ENCODE data around the gene ZNF221.
"Not testable (repeated sequence)": the region's sequence is repeated elsewhere in the genome, so short reads cannot be mapped to it uniquely, and the experiment has no call there.

The ZNF221 gene

DNA sequence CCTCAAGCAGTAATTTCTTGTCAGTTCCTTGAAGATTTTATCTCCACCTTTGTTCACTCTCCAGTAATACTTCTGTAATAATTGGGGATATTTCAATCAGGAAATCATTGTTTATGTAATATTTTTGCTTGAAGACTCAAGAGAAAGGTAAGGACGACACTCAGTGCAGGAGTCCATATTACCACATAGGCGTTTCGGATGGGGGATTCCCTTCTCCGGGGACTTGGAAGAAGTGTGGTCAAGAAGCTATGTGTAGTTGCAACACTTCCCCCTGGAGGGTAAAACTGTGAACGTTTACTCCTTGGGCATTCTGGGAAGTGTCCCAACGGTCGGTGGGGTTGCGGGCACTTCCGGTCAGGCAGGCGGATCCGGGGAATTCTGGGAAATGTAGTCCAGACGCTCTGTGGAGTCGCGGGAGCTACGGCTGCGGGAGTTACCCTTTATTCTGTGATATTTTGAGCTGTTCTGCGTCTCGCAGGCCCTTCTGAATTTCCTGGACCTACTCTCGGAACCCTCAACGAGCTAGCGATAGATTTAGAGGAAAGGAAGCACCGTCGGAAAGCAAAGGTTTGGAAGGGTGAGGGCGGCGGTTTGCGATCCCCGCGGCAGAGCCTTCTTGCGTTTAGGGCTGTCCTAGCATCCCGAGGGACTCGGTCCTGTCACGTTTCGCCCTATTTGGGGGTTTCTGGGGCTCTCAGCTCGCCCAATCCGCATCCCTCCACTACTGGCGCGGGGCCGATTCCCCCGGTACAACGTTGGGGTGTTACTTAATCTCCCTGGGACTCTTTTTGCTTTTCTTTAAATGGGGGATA, at the start of gene ZNF221:
ZNF221 (plus strand) TSS at position 395 of the 812 bp plus-strand sequence. CDS start 11,499 bp downstream, outside the sequence.
- peak; percentile 88 for DNase-seq

DNA sequence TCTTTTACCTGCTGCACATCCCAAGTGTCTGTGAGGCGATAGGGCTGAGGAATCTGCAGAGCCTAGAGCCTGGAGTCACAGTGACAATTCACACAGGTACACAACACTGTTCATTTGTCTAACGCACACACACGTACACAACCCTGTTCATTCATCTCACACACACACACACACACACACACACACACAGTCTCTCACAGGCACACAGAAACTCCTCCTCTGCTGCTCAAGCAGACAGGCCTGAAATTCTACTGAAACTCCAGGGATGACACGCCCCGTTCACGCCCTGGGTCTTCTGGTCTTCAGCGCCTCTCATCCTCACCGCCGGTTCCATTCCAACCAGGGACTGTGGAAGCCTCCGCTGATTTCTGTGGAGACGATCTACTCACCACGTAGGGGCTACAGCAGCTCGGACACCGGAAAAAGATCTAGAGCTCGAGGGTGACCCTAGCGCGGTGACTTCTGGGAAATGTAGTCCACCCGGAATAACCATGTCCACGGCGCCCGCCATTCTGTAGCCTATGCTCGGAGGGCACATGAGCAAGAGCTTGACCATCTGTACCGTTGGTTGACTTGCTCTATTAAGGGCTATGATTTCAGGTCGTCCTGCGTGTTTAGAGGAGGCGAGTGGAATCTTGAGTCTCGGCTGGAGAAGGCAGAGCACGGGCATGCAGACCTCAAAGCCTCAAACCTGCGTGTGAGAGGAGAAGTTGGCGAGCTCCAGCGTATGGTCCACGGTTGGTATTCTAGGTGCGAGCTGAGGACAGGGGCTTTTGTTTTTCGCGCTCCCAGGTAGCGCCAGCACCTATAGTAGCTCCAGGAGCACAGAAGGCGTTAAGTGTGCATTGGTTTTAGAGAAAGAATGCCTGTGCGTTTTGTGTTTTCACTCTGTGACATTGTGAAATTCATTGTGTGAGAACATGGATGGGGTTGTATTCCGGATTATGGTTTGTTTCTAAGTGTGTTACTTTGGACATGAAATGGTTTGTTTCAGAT, 49.3 kb upstream of the ZNF221 start:
- DNase-seq = peak; percentile 78

DNA sequence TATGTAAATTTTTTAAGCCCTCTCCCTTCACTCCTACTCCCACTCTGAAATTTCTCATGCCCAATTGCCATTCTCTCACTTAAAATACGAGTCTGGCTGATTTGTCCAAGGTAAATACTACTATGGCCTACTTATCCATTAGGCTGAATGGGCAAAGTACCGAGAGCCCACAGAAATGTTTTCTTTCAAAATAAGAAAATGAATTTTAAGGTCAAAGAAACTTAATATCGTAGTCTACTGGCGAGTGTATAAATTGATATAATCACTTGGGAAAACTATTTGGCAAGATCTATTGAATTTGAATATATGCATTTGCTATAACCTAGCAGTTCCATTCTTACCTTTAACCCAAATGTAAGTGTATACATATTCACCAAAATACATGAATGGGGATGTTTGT, 48.6 kb upstream of the ZNF221 start:
- DNase-seq = no peak

DNA sequence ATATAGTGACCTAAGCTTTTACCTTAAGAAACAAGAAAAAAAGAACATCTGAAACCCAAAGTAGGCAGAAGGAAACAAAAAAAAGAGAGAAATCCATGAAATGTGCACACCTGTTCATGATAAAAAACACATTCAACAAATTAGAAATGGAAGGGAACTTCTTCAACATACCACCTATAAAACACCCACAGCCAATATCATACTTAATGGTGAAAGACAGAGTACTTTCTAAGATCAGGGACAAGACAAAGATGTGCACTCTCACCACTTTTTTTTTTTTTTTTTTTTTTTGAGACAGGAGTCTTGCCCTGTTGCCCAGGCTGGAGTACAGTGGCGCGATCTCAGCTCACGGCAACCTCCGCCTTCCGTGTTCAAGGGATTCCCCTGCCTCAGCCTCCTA, 45.1 kb upstream of the ZNF221 start:
- no peak for DNase-seq

DNA sequence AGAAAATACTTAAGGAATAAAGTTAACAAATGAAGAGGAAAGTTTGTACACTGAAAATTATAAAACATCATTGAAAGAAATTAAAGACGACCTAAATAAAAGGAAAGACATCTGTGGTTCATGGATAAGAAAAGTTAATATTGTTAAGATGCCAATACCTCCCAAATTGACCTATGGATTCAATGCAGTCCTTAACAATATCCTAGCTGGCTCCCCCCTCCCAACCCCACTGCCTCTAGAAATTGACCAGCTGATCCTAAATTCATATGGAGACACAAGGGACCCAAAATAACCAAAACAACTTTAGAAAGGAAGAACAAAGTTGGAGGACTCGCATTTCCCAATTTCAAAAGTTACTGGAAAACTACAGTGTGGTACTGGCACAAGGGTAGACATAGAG, 44.3 kb upstream of the ZNF221 start:
- no peak for DNase-seq

DNA sequence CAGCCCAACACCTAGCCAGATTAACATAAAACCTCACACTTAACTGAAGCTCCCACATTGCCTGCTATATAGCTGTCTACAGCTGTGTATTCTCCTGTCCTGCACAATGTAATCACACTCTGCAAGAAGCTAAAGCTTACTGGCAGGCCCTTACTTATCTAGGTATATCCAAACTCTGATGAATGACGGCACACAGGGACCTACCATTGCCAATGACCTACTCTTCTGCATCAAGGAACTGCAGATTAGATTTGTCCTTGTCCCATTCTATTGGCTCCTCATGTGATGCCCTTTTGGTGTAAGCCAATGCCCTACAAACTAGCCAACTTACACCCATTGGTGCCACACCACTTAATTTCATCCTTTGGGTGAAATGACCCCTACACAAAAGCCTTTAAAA, 42.4 kb upstream of the ZNF221 start:
- DNase-seq = no peak

DNA sequence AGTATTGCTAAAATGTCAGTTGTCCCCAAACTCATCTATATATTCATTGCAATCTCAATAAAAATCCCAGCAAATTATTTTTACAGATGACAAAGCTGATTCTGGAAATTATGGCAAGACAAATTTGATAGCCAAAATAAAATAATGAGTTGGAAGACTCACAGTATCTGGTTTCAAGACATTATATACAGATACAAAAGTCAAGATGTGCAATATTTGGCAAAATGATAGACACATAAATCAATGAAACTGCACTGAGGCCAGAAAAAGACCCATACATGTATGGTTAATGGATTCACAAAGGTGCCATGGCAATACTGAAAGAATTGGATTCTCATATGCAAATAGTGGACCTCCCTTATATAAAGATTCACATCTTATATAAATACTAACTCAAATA, 40.1 kb upstream of the ZNF221 start:
- no peak for DNase-seq

DNA sequence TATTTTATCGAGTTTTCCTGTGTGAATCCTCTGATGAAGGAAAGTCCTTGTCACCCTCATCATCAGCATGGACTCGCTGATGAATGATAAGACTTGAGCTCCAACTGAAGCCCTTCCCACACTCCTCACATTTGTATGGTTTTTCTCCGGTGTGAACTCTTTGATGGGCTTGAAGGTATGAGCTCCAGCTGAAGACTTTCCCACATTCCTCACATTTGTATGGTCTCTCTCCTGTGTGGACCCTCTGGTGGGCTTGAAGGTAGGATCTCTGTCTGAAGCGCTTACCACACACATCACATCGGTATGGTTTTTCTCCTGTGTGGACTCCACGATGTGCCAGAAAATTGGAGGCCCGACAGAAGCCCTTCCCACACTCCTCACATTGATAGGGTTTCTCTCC, 37.6 kb upstream of the ZNF221 start:
- no peak for DNase-seq

DNA sequence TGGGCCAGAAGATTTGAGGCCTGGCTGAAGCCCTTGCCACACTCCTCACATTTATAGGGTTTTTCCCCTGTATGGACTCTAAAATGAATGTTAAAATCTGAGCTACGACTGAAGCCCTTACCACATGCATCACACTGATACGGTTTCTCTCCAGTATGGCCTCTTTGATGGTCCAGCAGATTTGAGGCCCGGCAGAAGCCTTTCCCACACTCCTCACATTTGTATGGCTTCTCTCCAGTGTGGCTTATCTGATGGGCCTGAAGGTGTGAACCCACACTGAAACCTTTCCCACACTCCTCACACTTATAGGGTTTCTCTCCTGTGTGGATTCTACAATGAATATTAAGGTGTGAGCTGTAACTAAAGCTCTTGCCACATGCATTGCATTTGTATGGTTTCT, 37.0 kb upstream of the ZNF221 start:
- DNase-seq = no peak

DNA sequence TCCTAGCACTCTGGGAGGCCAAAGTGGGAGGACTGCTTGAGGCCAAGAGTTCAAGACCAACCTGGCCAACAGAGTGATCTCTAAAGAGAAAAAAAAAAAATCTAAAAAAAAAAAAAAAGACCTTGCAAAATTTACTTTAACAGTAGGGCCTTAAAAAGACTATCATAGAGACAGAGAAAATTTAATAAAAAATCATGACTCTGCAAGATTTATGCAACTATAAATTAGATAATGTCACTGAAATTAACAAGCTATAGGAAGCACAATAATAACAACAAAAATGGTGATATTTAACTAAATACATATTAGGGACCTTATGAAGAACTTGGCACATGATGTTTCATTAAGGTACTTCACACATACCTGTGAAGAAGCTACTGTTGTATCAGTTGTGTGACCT, 27.2 kb upstream of the ZNF221 start:
- no peak for DNase-seq

DNA sequence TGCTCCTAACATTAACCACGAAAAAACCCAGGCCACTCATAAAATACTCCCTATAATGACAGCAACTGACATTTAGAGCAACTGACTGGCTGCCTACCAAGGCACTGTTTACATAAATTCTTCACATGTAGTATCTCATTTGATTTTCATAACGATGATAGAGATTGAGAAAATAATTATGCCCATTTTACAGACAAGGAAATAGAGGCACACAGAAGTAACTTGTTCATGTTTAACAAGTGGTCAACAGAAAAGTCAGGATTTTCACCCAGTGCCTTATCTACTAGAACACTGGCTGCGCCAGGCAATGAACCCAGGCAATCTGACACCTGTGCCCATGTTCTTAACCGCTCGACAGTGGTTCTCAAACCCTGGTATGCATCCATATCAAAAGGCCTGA, 22.2 kb upstream of the ZNF221 start:
- DNase-seq = no peak

DNA sequence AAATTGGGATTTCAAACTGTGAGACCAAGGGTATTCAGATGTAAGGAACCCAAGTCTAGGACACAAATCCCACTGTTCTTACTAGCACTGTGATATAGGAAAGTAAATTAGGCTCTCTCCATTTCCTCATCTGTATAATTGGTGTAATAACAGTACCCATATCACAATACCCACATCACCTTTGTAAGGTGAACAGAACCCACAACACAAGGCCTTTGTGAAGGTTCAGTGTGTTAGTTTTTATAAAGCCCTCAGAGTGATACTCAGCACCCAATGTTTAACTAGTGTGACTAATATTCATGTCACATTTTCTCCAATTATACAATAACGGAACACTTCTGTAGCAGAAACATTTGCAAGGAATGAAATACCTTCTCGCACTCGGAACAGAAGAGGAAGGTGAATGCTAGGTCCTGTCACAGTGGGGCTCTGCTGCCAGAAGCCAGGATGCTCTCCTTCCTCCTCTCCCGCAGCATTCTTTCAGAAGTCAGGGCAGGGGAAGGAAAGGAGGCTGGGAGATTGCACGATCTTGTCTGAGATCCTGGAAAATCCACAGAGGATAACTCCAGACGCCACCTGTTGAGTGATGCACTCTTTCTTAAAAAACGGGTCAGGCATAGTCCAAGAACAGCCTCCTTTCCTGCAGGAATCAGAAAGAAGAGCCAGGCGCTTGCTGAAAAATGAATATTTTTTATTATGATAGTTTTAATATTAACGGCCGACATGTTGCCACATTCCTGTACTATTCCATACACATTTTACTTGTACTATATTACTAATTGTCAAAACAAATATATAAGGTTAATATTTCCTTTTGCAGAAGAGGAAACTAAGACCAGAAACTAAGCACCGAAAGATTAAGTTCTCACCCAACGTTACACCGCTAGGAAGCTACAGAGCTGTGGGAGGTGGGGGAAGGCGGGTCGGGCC, 16.7 kb upstream of the ZNF221 start:
- no peak for DNase-seq

DNA sequence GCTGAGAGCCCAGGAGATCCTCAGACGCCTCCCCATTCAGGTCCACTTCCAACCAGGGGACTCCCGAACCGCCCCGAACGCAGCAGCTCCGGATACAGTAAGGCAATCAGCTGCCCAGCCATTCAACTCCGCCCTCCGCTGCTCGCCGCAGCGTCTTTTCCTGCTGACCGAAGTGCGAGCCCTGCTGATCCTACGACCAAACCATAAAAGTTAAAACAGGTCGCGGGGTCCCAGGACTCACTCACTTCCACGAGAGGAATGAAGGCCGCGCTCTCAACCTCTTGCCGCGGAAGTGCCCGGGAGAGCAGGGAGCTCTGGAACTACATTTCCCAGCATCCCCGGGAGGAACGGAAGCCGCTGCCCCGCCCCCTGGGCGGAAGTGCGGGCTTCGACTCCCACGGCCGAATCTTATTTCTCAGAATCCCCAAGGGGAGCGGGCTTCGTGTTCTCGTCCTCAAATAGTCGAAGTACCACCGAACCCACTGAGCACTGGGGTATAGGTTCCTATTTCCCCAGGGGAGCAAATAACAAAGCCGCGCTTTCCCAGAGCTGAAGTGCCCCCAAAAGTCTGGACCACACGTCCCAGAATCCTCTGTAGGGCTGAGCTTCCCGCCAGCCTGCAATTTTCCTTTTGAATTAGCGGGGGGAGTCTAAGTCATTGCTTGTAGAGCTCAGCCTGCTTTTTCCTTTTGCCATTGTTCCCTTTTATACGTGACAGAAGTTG, 15.9 kb upstream of the ZNF221 start, which contains the start of gene ZNF45:
ZNF45 (minus strand) TSS at position 298 of the 724 bp plus-strand sequence. CDS start 13,097 bp downstream, outside the sequence.
- peak; percentile 79 for DNase-seq

DNA sequence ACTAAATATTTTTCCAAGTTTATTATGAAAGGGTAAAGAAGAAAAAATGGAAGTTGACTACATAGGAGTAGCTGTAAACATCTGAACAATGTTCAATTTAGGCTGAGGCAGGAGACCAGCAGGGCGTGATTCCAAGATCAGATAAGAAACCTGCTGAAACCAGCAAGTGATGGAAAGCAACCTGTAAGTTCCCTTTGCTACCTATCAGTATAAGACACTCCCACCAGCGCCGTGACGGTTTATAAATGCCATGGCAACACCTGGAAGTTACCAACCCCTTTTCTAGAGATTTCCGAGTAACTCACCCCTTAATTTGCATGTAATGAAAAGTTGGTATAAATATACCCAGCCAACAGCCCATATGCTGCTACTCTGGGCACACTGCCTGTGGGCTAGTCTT, 14.8 kb upstream of the ZNF221 start:
- DNase-seq = no peak

DNA sequence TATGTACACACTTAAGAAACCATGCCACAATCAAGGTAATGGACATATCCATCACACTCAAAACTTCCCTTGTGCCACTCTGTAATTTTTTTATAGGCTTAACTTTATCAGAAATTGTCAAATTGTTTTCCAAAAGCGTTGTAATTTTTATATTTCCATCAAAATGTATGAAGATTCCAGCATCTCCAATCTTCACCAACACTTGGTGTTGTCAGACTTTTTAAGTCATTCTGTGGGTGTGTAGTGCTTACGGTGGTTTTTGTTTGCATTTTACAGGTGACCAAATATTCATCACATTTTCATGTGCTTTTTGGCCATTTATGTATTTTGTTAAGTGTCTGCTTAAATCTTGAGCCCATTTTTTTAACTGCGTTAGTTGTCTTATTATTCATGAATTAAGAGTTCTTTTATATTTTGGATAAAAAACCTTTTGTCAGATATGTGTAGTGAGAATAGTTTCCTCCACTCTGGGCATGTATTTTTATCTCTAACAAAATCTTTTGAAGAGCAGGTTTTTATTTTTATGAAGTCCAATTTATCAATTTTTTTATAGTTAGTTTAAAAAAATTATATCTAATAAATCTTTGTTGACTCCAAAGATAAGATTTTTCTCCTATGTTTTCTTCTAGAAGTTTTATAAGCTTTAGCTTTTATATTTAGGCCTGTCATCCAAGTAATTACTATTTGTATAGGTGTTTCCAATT, 11.3 kb upstream of the ZNF221 start:
- no peak for DNase-seq

DNA sequence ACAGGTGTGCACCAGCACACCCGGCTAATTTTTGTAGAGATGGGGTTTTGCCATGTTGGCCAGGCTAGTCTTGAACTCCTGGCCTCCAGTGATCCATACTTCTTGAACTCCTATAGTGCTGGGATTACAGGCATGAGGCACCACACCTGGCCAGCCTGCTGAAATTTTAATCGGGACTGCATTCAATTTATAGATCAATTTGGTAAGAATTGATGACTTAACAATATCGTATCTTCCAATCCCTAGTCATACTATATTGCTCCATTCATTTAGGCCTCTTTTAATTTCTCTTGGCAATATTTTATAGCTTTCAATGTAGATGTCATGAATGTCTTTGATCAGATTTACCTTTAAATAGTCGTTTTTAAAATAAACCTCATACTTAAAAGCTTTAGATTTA, 10.3 kb upstream of the ZNF221 start:
- DNase-seq = no peak

DNA sequence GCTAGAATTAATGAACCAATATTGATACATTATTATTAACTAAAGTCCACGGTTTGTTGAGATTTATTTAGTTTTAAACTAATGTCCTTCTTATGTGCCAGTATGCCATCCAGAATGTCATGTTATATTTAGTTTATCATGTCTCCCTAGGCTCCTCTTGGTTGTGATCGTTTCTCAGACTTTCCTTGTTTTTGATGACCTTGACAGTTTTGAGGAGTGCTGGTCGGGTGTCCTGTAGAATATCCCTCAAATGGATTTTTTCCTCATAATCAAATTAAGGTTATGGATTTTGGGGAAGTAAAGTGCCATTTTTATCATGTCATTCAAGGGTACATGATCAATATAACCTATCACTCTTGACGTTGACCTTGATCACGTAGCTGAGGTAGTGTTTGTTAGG, 9.8 kb upstream of the ZNF221 start:
- DNase-seq = no peak

DNA sequence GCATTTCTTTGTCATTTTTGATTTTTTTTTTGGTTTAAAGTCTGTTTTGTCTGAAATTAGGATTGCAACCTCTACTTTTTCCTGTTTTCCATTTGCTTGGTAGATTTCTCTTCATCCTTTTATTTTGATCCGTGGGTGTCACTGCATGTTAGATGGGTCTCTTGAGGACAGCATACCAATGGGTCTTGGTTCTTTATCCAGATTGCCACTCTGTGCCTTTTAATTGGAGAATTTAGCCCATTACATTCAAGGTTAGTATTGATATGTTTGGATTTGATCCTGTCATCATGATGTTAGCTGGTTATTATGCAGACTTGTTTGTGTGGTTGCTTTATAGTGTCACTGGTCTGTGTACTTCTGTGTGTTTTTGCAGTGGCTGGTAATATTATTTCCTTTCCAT, 3.6 kb upstream of the ZNF221 start:
- DNase-seq = not testable (repeated sequence)

DNA sequence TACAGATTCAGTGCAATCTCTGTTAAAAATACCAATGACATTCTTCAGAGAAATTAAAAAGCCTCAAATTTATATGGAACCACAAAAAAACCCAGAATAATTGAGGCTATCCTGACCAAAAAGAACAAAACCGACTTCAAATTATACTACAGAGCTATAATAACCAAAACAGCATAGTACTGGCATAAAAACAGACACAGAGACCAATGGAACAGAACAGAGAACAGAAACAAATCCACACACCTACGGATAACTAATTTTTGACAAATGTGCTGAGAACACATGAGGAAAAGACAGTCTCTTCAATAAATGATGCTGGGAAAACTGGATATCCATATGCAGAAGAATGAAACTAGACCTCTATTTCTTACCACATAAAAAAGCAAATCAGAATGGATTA, 1.2 kb upstream of the ZNF221 start:
- not testable (repeated sequence) for DNase-seq

DNA sequence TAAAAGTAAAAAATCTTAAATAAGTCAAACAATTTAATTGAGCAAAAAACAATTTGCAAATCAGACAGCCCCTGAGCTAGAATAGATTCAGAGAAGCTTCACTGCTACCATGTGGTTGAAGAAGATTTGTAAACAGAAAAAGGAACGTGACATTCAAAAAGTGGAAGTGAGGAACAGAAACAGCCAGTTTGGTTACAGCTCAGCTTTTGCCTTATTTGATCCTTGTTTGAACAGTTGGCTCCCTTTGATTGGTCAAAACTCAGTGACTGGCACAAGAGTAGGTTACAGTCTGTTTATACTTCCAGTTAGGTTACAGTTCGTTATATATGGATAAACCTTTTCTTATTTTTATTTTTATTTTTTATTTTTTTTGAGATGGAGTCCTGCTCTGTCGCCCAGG, 5.8 kb downstream of the ZNF221 start:
- no peak for DNase-seq

DNA sequence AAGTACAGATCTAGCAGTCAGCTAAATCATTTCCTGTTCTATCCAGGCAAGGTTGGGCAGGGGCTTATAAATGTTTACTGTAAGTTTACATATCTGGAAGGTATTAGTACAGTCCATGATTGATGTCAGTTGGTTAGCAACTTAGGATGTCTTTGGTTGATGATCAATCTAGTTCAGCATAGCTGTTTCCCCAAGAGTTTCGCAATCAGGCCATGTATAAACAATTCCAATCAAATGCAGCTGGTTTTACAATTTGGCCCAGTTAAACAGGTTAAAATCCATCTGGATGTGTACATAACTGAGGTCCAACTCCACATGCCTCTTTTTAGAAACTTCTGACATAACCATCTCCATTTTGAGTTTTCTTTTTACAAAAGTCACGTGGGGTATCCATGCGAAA, 6.9 kb downstream of the ZNF221 start:
- no peak for DNase-seq

All from T1000 (cell line).